ENCODE data around the gene PRR20G. TPM values are rescaled to one million over a fixed set of nuclear protein-coding genes. Genes with fewer than 3 reads are reported as not detected.

PRR20G gene
- total and polyA plus RNA-seq, 2 of the 8 experiments (the other 6 are each of a cell fraction or from before 2014, with no cell fraction given), result 0.24 TPM; not detected in 1

DNA sequence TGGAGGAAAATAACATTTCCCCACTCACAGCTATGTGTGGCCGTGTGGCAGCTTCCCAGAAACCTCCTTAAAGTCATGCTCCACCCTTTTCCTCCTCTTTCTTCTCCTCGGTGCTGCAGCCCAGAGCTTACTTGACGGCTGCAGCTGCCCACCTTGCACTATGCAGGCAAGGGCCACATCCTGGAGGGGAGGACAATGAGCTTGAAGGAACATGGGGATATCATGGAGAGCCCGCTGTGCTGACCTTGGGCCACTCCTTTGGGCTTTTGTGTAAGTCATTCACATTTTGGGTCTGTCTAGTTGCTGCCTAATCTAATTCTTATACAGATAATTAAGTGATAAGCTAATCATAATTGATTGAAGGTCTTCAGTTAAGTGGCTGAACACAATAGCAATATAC lies 28.0 kb downstream of the PRR20G start (continued):
- TF ChIP-seq EP300 (IDR thresholded peaks at IDR 0.05; ENCODE audit: borderline replicate concordance in 1 of 2, low read depth in 2 of 2, low read length in 2 of 2), result no peak
- TF ChIP-seq NRF1 (IDR thresholded peaks at IDR 0.05; ENCODE audit: low read depth, low read length), result no peak
- TF ChIP-seq TAF1 (IDR thresholded peaks at IDR 0.05; ENCODE audit: low read depth, low read length), result no peak
- no peak for TF ChIP-seq ATF3 (IDR thresholded peaks at IDR 0.05; ENCODE audit: insufficient read depth, low read depth, low read length)
- TF ChIP-seq TBP (IDR thresholded peaks at IDR 0.05; ENCODE audit: low read depth, low read length), result no peak
